HG03520 (cell line): ENCODE results near the gene ASTL.
"Not testable (repeated sequence)": the region's sequence is repeated elsewhere in the genome, so short reads cannot be mapped to it uniquely, and the experiment has no call there.

Experiments
- ATAC-seq: cut with Tn5 transposase; IDR thresholded peaks from one replicate; pipeline ENCODE4 v1.9.1; 2021; ENCODE audit warnings: mild to moderate bottlenecking, moderate library complexity; ENCODE audit not compliant: unreplicated experiment

ASTL gene

DNA sequence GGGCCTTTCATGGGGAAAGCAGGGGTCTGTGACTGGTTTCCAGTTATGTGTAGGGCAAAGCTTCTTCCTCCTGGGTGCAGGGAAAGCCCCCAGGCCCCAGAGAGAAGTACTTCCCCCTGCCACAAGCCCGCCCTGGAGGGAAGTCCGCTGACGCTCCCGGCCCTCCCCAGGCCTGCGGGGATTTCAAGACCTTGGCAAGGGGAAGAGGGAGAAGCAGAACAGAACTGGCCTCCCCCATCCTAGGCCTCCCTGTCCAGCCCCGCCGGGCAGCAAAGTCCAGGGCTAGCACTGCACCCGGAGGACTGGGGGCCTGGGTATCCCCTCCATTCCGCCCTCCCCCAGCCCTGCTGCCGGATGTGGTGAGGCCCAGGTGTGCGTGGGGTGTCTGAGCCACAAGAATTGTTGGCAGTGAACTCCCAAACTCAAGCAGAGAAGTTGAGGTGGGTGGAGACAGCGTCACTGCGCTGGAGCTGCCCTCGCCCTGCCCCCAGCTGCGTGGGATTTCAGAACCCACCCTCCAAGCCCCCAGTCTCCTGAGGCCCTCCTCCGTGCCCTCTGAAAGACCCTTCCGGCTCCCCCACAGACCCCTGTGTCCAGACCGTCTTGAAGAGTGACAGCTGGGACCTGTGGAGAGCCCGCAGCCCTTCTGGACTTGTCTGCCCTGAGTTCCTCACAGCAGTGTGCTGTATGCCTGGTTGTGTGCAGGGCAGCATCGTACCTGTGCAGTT is 8.0 kb upstream of the ASTL start:
- peak; percentile 17 for ATAC-seq

DNA sequence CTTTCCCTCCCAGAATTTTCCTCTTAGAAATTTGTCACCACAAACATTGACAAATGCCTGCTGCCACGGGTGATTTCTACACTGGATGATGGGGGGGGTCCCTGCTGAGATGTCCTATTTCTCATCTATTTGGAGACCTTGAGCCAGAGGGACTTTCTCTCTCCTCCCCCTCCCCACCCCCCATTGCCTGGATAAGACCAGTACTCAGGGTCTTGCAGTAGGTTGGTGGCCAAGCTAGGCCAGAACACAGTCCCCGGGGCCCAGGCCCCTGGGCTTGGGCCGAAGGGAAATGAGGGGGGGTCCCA is 7.5 kb upstream of the ASTL start:
- no peak for ATAC-seq

DNA sequence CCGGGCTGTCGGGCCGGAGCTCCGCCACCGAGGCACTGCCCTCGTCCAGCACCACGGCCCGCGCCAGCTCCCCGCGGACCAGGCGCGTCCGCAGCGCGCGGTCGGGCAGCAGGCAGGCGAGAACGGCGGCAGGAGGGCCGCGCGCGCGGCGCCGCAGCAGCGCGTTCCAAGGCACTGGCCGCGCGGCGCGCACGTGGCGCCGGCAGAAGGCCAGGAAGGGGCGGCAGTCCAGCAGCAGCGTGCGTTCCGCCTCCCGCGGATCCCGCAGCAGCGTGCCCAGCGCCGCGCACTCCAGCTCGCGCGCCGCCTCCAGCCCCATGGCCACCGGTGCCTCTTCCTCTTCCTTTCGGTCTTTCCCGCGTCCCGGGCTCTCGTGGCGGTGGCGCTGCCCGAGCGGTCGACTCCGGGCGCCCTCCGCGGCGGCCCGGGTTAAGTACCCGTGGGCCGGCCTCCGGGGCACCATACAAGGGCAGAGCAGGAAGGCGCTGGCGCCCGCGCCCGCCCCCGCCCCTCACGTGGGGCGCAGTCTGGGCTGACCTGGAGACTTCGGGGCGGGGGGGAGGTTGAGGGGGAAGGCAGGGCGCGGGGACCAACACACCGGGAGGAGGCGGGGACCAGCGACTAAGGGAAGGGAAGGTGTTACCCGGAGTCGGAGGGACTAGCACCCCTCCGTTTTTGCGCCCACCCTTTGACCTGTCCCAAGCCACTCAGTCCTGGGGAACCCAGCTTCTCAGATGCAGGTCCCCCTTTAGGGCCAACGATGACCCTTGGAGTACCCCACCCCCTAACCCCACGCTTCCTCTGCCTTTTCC is 6.9 kb upstream of the ASTL start, which contains the start of gene DUSP2:
DUSP2 (minus strand) TSS at position 405 of the 812 bp plus-strand sequence; CDS start at position 319, 86 bp downstream.
- peak; percentile 54 for ATAC-seq

DNA sequence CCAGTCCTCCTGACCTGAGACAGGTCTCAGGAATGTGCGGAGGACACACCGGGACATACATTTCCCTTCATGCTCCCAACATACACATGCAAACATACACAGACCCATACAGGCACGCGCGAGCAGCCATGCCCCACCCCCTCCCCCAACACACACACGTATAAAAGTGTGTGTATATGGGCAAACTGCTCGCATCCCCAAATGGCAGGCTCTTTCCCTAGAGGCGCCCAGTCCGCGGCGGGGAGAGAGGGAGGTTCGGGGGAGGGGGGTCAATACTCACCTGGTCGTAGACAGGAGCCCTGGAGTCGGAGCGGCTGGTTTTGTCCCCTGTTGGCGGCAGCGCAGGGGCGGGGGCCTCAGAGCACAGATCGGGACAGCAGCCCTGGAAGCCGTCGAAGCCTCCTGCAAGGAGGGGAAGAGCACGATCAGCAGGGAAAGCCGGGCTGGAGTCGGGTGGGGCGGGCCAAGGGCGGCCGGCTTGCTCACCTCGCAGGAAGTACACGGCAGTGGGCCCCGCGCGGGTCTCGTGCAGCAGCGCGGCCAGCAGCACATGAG is 6.3 kb upstream of the ASTL start:
- ATAC-seq, result no peak

DNA sequence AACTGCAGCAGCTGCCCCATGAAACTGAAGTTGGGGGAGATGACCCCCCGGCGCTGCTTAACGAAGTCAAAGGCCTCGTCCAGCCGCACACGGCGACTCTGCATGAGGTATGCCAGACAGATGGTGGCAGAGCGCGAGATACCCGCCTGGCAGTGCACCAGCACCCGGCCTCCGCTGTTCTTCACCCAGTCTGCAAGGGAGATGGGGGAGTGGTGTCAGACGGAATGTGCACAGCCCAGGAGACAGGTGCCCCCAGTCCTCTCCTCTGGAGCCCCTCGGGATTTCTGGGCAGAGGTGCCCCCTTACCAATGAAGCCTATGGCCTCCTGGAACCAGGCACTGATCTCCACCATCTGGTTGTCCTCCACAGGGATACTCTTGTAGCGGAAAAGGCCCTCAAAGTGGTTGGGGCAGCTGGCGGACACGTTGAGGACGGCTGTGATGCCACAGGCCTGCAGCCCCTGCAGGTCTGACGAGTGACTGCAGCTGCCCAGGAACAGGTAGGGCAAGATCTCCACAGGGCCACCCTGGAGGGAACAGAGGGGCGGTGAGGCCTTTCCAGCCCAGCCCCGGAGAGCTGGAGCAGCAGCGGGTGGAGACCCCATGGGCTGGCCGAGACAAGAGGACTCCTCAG is 5.7 kb upstream of the ASTL start:
- ATAC-seq, result no peak

DNA sequence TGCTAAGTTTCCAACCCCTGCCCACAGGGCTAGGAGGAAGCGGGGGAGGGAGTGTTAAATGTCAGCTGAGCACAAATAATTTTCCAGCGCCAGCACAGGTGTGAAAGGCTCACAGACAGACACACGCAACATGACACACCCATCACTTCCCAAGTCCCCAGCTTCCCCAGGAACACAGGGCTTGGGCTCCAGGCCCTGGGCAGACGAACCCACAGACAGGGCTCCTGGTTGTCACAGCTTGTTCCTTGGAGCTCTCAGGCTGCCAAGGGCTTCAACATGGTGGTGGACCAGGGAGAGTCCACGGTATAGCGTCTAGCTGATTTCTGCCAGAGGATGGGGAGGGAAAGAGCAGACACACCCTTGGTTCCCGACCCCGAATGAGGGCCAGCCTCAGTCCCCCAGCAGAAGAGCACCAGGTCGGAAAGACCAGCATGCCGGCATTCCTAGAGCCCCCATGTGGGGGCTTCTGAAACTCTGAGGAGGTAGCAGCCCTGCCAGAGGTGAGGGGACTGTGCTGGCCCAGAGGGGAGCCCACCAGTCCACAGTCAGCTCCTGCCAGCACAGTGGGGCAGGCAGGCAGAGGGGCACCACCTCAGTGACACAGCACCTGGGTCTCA is 5.0 kb upstream of the ASTL start:
- ATAC-seq, result no peak

DNA sequence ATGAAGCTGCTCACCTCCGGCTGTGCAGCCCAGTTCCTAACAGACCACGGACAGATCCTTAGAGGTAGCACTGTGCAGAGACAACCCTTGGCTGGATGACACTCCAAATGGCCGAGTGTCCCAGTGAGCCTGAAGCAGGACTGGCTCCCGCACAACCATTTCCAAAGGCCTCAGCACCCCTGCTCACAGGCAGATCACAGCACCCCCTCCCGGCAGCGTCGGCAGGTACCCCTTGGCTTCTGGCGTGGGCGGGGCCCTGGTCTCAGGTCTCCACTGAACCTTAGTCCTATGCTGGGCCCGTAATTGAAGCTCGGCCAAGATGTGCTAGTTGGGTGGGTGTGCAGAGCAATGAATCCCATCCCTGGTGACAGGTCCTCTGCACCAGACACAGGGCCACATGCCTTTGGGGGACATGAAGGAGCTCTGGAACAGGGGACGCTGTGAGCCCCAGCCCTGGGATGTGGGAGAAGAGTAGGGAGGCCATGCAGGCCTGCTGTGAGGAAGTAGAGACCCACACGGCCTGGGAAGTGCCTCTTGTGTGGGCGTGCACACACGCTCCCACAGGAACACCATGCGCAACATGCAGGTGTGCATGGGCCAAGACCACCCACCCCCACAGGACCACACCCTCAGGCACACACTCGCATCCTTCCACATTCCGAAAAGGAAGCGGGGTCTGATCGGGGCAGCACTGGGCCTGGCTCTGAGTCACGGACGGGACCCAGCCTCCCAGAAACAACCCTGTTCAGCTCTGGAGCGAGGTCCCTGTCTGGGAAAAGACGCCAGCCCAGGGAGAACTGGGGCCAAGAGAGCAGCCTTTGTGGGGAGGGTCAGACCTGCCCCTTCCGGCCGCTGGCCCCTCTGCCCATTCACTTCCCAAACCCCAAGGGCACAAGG is 4.2 kb upstream of the ASTL start:
- no peak for ATAC-seq

DNA sequence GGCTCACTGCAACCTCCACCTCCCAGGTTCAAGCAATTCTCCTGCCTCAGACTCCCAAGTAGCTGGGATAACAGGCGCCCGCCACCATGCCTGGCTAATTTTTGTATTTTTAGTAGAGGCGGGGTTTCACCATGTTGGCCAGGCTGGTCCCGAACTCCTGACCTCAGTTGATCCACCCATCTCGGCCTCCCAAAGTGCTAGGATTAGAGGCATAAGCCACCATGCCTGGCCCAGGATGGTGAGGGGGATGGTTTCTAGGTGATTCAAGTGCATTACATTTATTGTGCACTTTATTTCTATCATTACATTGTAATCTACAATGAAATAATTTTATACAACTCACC is 3.3 kb upstream of the ASTL start:
- ATAC-seq, result not testable (repeated sequence)

DNA sequence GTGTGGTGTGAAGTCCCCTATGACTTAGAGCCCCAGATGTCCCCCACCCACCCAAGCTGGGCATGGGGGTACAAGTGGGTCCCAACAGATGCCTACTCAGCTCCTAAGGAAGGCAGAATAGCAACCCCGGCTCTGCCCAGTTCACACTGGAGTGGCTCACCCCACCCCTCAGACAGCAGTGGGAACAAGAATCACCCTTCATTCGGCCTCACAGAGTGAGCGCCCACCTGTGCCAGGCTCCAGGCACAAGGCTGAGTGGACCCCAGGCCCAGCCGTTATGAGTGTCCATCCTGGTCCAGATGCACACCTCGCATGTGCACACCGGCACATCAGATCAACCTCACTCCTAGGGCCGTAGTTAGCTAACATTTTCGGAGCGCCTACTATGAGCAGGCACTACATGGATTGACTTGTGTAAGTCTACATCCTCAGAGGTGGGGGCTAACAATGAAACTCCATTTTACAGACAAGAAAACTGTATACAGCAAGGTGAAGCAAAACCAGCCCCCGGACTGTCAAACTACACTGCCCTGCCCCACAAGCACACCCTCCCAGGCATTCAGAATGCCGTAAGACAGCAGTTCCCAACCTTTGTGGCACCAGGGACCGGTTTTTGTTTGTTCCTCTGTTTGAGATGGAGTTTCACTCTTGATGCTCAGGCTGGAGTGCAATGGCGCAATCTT is 2.8 kb upstream of the ASTL start:
- no peak for ATAC-seq

DNA sequence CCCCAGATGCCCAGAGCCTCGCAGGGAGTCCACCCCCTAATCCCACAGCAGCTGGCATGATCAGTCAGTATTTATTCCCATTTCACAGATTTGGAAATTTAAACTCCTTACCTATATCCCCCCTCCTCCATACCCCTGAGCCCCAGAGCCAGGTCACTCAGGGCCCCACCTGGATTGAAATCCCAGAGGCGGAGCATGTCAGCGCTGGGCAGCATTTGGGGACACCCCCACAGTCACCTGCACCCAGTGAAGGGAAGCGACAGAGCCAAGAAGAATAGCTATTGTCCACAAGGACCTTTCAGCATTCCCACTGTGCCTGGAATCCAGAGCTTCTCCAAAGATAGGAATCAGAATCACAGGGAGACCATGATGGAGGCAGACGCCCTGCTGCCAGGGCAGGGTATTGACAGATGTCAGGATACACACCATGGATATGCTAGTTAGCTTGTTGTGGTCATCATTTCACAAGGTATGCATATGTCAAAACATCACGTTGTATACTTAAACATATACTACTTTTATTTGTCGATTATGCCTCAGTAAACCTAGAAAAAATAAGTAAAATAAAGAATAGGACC is 968 bp upstream of the ASTL start:
- ATAC-seq, result no peak

DNA sequence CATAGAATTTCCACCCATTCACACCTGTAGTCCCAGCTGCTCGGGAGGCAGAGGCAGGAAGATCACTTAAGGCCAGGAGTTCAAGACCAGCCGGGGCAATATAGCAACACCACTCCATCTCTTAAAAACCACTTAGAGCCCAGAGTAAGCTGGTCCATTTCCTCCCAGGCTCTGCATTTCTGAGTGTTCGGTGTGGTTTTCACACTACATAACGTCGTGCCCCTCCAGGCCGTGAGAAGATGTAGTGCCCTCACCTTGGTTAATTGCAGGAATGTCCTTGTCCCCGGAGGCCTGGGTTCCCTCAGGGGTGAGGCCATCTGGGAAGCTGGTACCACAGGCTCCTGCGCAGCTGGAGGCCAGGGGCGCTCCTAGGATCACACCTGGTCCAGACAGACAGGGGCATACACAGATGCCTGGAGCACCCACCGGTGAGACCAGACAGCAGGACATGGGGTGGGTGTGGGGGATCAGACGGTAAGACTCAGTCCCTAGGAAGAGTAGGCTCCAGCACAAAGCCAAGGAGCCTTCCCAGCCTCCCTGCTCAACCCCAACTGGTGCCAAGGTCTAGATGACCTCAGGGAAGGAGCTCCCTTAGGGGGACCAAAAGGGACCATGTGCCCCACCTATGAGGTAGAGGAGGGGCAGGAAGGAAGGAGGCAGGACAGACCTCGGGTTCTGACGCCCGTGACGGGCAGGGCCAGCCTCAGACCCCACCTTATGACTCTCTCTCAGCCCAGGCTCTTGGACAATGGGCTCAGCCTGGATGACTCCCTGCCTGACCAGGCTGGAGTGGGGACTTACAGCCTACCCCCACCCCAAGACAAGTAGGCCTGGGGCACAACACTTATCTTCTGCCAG is 752 bp downstream of the ASTL start:
- no peak for ATAC-seq

DNA sequence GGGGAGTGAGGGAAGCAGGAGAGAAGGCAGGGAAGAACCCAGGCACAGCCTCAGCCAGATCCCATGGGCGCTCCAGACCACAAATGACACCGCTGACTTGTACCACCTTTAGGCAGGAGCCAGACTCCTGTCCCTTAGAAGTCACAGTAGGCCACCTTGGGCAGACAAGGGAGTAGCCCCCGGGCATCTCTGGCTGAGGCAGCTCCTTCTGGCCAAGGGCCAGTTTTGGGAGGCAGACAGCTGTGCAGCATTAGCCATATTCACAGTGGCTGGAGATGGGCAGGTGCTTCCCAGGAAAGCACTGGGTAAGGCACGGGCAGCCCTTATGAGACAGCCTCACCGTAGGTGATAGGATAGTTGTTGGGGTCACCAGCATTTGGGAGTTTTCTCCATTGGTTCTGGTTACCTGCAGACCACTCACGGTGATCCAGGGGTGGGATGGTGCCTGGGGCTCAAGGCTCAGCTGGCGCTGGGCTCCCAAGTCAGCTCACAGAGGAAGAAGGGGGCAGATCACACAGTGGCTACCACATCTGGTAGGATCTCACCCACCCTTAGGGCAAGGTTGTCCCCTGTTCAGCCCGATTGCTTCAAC is 2.1 kb downstream of the ASTL start:
- ATAC-seq, result no peak

DNA sequence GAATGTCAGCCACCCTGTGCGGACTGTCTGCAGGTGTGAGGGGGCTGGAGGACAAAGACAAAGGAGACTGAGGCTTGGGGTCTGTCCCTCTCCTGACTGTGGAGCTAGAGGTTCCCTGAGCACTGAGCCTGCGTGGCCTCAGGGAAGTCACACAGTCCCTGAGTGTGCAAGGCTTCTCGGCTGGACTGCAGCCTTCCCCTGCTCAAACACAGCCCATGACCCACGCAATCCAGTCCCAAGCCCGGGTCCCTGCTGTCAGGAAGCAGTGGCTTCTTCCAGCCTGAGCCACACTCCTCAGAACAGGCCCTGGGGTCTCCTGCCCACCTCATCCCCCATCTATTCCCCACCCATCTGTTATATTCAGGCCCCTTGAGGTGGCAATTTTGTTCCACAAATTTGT is 2.7 kb downstream of the ASTL start:
- ATAC-seq, result no peak

DNA sequence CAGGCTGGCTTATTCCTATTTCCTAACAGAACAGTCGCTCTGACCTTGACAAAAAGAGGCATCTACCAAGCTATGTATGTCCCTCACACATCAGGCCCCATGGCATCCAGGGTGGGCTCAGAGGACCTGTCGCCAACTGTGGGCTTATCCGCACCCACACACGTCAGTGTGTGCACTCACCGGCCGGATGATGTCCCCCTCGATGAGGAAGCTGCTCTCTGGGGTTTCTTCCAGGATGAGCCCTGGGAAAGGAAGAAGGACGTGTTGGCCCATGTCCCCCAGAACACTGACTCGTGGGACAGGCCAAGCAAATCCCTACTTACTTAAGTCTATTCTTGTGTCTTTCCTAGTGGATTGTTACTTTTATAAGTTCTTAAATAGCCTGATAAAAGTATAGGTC is 3.1 kb downstream of the ASTL start:
- no peak for ATAC-seq

DNA sequence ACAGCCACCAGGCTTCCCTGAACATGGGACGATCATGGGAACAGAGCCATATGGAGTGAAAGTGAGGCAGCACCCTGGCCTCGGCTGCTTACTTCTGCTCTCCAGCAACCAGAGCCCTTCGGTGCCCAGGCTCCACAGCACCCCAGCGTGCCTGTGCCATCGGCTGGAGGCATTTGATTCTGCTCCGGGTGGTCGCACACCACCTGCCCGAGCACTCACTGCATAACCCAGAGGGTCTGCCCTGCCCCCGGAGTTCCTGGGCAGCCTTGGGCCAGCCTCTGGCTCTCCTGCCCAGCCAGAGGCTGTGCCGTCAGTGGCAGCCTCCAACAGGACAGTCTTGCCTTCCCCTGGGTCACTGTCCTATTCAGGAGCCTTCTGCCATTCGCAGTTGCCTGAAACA is 3.9 kb downstream of the ASTL start:
- no peak for ATAC-seq

DNA sequence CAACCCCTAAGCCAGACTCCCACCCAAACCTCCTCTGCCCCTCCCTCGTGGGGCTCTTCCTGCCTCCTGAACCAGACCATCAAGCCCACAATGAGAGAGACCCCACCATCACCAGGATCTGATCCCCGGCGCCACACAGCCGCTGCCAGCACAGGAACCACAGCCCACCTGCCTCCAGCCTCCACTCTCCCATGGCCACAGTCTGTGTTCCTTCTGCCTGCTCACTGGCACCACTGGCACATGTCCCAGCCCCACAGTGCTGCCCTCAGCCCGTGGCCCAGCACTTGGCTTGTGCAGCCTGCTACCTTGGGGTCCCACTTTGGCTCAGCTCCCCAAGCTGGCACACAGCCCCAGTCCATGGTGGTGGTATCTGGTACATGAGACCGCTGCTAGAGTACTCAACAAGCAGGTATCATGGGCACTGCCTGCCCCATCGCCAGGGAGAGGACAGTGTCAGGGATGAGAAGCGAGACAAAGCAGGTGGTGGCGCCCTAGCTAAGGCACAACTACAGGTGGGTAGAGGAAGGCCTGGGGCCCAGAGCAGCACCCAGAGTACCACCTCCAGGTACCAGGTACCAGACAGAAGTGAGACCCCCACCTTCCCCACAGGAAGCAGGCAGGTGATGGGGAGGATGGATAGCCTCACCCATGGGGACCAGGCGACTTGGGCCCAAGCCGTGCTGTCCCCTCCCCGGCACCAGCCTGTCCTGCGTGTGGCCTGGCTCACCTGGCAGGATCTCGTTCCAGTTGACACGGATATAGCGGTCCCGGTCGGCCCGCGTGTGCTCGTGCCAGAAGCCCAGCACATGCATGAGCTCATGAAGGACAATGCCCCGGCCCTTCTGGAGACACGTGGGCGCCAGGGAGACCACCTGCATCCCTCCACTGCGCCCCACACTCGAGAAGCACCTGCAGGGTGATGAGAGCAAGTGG is 6.2 kb downstream of the ASTL start:
- ATAC-seq, result no peak

DNA sequence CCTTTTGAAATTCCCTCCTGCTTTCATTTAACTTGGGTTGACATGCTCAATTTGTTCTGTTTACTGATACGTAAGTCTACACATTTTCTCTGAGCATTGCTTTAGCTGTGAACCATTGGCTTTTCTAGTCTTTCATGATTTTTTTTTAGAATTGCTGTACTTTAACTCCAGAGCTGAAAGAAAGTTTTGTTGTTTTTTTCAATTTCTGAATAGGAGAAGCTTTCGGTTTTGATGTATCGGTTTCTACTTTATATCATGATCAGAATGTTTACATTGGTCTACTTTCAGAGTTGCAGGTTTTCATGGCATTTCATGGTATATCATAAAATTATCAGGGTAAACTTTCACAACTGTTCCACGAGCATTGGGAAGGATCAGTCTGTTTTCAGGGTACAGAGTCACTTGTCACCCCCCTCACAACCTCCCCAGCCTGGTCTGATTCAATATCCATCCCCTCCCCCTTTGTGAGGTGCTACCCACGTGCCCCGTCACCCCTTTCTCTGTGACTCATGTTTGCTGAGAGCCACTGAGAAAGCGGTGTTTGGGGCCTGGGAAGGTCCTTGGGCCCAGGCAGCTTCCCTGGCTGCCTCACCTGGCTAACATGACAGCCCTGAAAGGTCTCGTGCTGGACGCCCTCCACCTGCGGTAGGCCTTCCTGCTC is 7.0 kb downstream of the ASTL start:
- ATAC-seq, result no peak
